WTC11 (cell line): Measurements from ENCODE around the gene IFNGR1.

ENCODE experiments used
- ATF1 ChIP-seq: sonication (generic); formaldehyde crosslinking; IDR thresholded peaks from 2 replicates; pipeline ENCODE4 v1.8.1; 2023; ENCODE audit warnings: mild to moderate bottlenecking, moderate library complexity, missing genetic modification reagents
- ELF4 ChIP-seq: sonication (generic); formaldehyde crosslinking; IDR thresholded peaks from 2 replicates; pipeline ENCODE4 v1.8.1; 2022; ENCODE audit warnings: low read depth, mild to moderate bottlenecking, moderate library complexity, missing genetic modification reagents
- FOXJ3 ChIP-seq: sonication (generic); formaldehyde crosslinking; IDR thresholded peaks from 2 replicates; pipeline ENCODE4 v1.9.0; 2021; ENCODE audit warnings: missing genetic modification reagents, mild to moderate bottlenecking, borderline replicate concordance
- FOXK1 ChIP-seq: sonication (generic); formaldehyde crosslinking; IDR thresholded peaks from 2 replicates; pipeline ENCODE4 v1.8.0; 2022; ENCODE audit warnings: mild to moderate bottlenecking, moderate library complexity, missing genetic modification reagents
- JUN ChIP-seq: sonication (generic); formaldehyde crosslinking; IDR thresholded peaks from 2 replicates; pipeline ENCODE4 v1.8.0; 2023; ENCODE audit warnings: mild to moderate bottlenecking, missing genetic modification reagents
- NFATC4 ChIP-seq: fragments of 250-450 bp; sonication (Bioruptor Pico); IDR thresholded peaks from 2 replicates; pipeline ENCODE4 v1.9.0; 2021; ENCODE audit warnings: mild to moderate bottlenecking
- TEAD4 ChIP-seq: sonication (generic); formaldehyde crosslinking; IDR thresholded peaks from 2 replicates; pipeline ENCODE4 v1.8.0; 2022; ENCODE audit warnings: mild to moderate bottlenecking, missing genetic modification reagents
- USF1 ChIP-seq: sonication (generic); formaldehyde crosslinking; IDR thresholded peaks from 2 replicates; pipeline ENCODE4 v1.8.0; 2022; ENCODE audit warnings: mild to moderate bottlenecking, missing genetic modification reagents
- ZNF317 ChIP-seq: sonication (generic); formaldehyde crosslinking; IDR thresholded peaks from 2 replicates; pipeline ENCODE4 v1.8.1; 2023; ENCODE audit warnings: low read depth, mild to moderate bottlenecking, moderate library complexity, missing genetic modification reagents, borderline replicate concordance
- TF ChIP-seq, protein P1 (sequence below): fragments of 200-600 bp; IDR thresholded peaks from 2 replicates; pipeline ENCODE4 v1.8.0; 2022; ENCODE audit warnings: antibody characterized with exemption
- TF ChIP-seq, protein P2 (sequence below): sonication (generic); formaldehyde crosslinking; IDR thresholded peaks from 2 replicates; pipeline ENCODE4 v1.8.0; 2022; ENCODE audit warnings: mild to moderate bottlenecking, missing genetic modification reagents
- TF ChIP-seq, protein P3 (sequence below): sonication (generic); formaldehyde crosslinking; IDR thresholded peaks from 2 replicates; pipeline ENCODE4 v1.8.0; 2022; ENCODE audit warnings: mild to moderate bottlenecking, missing genetic modification reagents

DNA sequence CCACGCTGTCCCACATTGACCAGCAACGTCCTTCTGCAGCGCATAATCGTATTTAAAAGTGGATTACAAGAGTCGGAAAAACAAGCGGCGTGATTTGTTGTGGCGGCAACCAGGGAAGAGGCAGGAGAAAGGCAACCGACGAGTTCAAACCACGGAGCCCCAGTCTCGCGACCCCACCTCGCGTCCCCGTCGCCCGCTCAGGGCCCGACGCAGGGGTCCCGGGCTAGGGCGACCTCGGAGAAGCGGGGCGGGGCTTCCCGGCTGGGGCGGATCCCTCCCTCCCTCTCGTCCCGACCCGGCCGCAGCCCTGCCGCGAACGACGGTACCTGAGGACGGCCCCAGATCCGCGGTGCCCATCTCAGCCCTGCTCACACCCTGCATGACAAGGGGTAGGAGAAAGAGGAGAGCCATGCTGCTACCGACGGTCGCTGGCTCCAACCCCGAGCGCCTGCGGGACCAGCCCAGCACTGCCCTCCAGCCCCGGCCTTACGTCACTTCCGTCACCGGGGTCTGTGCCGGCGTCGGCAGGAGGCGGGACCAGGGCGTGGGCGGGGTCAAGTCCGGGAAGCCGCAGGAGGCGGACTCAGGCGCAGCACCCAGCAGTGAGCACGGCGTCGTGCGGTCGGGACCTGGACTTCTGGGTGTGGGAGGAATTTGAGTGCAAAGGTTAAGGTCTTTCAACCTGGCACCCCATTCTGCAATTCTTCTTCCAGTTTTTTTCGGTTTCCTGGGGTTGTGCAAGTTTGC is at the start of gene IFNGR1:
- TF ChIP-seq, protein P1, sequence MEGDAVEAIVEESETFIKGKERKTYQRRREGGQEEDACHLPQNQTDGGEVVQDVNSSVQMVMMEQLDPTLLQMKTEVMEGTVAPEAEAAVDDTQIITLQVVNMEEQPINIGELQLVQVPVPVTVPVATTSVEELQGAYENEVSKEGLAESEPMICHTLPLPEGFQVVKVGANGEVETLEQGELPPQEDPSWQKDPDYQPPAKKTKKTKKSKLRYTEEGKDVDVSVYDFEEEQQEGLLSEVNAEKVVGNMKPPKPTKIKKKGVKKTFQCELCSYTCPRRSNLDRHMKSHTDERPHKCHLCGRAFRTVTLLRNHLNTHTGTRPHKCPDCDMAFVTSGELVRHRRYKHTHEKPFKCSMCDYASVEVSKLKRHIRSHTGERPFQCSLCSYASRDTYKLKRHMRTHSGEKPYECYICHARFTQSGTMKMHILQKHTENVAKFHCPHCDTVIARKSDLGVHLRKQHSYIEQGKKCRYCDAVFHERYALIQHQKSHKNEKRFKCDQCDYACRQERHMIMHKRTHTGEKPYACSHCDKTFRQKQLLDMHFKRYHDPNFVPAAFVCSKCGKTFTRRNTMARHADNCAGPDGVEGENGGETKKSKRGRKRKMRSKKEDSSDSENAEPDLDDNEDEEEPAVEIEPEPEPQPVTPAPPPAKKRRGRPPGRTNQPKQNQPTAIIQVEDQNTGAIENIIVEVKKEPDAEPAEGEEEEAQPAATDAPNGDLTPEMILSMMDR: no peak
- TF ChIP-seq TEAD4 (CRISPR knock-in tag) (no peak), ELF4 (CRISPR knock-in tag) (no peak), FOXK1 (peak; percentile 65; the same call in 1 of the 2 replicates), FOXJ3 (CRISPR knock-in tag) (no peak), ZNF317 (CRISPR knock-in tag) (no peak), JUN (CRISPR knock-in tag) (no peak), NFATC4 (no peak), ATF1 (CRISPR knock-in tag) (no peak), USF1 (no peak)
- TF ChIP-seq, protein P2, sequence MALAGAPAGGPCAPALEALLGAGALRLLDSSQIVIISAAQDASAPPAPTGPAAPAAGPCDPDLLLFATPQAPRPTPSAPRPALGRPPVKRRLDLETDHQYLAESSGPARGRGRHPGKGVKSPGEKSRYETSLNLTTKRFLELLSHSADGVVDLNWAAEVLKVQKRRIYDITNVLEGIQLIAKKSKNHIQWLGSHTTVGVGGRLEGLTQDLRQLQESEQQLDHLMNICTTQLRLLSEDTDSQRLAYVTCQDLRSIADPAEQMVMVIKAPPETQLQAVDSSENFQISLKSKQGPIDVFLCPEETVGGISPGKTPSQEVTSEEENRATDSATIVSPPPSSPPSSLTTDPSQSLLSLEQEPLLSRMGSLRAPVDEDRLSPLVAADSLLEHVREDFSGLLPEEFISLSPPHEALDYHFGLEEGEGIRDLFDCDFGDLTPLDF (CRISPR knock-in tag): no peak
- TF ChIP-seq, protein P3, sequence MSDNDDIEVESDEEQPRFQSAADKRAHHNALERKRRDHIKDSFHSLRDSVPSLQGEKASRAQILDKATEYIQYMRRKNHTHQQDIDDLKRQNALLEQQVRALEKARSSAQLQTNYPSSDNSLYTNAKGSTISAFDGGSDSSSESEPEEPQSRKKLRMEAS (CRISPR knock-in tag): no peak; the same call in none of the 2 replicates
